GM19193 (cell line): Measurements from ENCODE around the gene SUMF2.

Experiments used
- POLR2A ChIP-seq: IDR thresholded peaks from 4 replicates; pipeline ENCODE4 v1.6.1; 2011; ENCODE audit not compliant: insufficient read depth, insufficient read length; ENCODE audit errors: extremely low read depth

Gene SUMF2

DNA sequence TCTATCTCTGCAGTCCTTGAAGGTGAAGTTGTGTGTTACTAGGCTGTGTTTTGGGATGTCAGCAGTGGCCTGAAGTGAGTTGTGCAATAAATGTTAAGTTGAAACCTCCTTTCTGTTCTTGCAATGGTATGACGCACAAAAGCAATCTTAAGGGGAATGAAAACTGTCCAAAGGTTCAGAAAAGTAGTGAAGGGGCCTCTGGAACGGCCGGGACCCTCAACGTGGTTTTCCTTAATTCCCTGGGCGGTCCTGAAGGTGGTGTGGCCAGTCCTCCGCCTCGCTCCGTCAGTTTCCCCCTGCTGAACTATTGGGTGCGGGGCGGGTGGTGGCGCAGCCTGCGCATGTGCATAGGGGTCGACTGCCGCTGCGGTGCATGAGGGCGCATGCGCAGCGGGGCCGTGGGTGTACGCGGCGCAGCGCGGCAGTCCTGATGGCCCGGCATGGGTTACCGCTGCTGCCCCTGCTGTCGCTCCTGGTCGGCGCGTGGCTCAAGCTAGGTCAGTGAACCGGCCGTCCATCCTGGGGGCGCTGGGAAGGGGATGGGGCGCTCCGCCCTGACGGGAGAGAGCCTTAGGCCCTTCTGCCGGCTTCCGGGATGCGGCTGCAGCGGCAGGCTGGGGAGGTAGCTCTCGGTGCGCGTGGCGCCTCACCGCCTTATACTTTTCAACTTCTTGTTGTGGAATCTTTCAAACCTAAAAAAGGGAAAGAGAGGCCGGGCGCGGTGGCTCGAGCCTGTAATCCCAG, at the start of gene SUMF2:
SUMF2 (plus strand) TSS at position 405 of the 744 bp plus-strand sequence; CDS start at position 431, 26 bp downstream.
- TF ChIP-seq POLR2A, result peak; percentile 95

DNA sequence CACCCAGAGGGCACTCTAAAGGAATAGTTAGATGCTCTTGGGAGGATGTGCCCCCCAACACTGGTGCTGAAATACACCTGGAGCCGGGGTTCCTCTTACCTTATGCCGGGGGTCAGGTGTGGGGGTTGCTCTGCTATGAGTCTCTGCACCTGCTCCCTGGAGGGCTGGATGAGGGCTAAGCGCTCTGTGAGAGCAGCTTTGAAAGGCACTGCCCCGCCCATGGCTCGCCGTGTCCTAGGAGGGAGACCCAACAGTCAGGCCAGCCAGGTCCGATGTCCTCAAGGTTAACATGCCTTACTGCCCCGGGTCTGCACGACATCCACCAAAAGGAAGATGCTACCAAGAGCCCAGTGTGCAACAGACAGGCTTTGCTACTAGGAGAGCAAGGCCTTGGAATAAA, 44.6 kb upstream of the SUMF2 start:
- no peak for TF ChIP-seq POLR2A

DNA sequence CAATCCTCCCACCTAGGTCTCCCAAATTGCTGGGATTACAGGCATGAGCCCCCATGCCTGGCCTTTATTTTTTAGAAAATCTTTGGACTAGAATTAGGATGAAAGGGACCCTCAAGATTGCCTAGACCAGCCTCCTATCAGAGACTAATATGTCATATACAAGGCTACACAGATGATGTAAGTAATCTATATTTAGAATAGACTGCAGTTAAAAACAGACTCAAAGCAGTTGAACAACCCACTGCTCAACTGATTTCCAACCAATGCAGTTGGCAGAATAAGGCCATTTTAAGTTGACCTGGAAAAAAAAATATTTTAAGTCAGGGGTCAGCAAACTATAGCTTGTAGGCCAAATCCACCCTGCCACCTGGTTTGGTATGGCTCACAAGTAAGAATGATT, 40.6 kb upstream of the SUMF2 start:
- no peak for TF ChIP-seq POLR2A

DNA sequence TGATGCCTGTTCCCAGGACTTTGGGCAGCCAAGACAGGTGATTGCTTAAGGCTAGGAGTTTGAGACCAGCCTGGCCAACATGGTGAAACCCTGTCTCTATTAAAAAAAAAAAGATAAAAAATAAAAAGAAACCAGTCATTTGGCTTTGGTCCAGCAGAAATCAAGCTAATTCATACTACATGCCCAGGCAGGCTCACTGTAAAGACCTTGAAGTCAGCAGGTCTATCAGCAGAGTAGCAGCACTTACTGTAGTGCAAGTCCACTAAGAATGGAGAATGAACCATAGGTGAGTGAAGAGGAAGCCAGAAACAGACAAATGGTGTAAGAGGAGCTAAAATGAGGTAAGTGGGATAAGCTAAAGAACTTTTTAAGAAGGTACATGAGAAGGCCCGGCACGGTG, 37.5 kb upstream of the SUMF2 start:
- TF ChIP-seq POLR2A, result no peak

DNA sequence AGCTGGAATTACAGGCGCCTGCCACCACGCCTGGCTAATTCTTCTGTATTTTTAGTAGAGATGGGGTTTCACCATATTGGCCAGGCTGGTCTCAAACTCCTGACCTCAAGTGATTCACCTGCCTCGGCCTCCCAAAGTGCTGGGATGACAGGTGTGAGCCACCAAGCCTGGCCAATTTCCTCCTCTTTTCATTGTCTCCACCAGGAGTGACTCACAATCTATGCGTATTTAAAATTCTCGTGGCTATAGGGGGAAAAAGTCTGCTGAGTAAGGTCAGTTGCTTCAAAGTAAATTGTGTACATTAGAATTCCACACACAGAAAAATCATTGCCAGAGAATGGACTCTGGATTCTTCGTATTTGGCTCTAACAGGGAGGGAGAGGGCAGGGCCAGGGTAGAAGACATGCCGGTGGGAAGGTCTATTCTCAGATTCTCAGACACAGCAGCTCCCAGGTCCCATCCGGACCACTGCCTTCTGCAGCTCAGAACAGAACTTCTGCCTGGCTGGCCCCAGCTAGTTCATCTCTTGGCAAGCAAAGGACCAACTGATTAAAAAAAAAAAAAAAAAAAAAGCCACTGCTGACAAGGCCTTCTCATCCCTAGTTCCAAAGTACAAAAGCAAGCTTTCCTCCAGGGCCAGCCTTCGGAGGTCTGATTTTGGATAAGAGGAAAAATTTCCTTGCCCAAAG, 35.0 kb upstream of the SUMF2 start:
- no peak for TF ChIP-seq POLR2A

DNA sequence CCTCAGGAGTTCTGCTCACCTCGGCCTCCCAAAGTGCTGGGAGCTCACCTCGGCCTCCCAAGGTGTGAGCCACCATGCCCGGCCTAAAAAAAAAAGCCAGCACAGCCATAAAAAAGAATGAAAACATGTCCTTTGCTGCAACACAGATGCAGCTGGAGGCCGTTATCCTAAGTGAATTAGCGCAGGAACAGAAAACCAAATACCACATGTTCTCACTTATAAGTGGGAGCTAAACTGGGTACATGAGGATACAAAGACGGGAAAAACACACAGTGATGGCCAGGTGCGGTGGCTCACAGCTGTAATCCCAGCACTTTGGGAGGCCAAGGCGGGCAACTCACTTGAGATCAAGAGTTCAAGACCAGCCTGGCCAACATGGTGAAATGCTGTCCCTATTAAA, 33.7 kb upstream of the SUMF2 start:
- TF ChIP-seq POLR2A, result no peak

DNA sequence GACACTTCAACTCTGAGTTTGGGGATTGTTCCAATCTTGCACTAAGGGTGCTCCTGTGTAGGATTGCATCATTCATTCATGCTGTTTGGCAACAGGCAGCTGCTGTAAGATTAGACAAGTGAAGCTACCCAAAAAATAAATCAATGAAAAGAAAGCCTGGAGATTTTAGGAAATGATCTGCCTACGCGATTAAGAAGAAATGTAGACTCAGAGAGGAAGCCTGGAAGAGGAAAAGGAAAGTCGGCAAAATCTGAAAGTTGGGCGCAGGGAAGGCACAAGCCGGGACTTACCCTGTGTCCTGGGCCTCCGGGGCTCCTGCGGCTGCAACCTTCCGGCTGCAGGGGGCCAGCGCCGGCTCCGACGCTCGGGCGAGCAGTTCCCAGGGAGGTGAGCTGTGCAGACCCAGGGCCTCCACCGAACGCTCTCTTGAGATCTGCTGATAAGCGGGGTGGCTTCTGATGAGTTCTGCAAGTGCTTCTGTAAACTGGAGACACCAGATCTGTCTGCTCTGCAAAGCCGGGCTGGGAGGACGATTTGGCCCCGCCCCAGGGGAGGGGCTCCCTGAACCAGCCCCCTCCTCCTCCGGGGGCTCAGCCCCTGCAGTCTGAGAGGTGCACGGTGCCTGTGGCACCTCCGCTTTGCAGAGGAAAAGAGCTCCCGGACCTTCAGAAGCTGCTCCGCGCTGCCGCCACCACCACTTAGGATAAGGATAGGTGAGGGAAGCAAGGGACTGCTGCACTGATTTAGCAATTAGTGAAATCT, 30.2 kb upstream of the SUMF2 start:
- peak; percentile 52 for TF ChIP-seq POLR2A

DNA sequence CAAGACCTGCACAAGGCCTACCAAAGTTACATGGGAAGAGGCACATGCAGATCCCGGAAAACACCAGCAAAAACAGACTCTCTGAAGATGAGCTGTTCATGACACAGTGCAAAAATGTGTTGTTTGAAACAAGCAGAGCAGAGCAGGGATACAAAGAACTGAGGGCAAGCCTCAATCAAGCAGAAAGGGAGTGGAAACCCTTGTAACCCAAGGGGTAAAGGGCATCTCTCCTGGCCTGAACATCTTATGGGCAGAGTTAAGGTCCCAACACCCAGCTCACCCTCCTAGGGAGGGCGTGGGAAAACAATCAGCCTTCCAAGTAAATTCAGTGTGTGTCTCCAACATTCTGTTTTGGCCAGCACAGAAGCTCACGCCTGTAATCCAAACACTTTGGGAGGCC, 23.4 kb upstream of the SUMF2 start:
- TF ChIP-seq POLR2A, result no peak

DNA sequence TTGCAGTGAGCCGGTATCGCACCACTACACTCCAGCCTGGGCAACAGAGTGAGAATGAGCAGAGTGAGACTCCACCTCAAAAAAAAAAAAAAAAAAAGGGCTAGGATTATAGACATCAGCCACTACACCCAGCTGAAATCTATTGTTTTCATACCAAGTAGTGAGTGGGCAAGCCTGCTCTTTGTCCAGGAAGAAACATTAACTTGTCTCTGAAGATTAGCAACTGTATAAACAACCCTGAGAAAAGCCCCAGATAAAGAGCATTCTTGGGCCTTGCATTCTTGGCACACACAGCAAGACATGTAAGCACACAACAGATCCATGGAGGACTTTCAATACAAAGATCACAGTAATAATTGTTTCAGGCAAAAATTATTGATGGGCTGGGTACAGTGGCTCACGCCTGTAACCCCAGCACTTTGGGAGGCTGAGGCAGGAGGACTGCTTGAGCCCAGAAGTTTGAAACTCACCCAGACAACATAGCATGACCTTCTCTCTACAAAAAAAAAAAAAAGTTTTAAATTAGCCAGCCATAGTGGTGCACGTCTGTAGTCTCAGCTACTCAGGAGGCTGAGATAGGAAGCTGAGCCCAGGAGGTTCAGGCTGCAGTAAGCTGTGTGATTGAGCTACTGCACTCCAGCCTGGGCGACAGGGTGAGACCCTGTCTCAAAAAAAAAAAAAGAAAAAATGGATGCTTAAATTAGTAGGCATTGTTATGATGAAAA, 17.2 kb upstream of the SUMF2 start:
- no peak for TF ChIP-seq POLR2A

DNA sequence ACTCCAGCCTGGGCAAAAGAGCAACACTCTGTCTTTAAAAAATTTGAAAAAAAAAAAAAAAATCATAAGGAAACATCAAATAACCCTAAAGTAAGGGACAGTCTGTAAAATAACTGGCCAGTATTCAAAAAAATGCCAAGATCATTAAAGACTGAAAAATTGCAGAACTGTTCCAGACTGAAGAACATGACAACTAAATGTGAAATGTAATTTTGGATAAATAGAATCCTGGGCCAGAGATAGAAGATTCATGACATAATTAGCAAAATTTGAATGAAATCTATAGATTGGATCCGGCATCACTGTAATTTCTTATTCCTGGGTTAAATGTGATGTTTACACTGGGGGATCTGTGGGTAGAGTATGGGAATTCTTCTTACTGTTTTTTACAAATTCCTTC, 15.8 kb upstream of the SUMF2 start:
- no peak for TF ChIP-seq POLR2A

DNA sequence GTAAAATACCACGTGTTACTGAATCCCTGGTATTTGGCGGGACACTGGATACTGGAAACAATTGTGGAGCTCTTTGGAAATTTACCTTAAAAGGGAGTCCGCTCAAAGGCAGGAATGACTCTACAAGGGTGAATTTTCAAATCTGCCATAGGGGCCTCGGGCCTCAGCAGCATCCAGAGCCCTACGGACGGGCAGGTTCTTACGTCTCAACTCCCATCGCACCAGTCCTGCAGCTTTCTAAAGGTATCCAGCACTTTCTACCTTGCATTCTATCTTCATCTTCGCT, 13.1 kb upstream of the SUMF2 start:
- TF ChIP-seq POLR2A, result no peak

DNA sequence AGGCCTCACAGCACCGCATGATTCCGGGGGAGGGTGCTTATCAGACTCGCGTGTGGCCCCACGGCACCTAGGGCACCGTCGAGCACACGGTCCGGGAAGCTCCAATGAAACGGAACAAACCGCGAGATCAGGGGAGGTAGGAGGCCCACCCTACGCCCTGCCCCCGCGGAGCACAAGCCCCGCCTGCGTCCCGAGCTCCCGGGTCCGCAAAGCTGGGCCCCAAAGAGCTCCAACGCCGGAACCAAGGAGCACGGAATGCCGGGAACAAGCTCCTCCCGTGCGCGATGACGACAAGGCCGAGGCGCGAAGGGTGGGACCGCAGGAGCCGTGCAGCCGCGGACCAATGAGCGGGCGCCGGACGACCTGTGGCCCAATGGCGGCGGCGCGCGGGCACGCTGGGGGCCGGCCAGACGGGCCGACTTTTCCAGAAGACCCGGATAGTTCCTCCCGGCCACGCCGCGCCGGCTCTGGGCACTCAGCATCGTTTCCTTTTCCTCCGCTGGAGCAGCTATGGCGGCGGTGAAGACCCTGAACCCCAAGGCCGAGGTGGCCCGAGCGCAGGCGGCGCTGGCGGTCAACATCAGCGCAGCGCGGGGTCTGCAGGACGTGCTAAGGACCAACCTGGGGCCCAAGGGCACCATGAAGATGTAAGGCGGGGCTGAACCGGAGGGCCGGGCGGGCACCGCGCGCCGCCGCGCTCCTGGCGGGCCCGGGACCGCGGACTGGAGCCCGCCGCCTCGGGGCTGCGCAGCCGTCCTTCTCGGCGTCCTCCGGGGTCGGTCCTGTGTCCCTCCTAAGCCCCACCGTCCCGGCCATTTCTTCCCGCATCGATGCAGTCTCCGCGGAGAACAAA, 12.5 kb upstream of the SUMF2 start, which contains the start of the genes CCT6A and PSPH:
CCT6A (plus strand) TSS at position 427 of the 853 bp plus-strand sequence; CDS start at position 511, 84 bp downstream.
PSPH (minus strand) TSS at position 106 of the 853 bp plus-strand sequence. CDS start 30,232 bp downstream, outside the sequence.
- TF ChIP-seq POLR2A, result peak; percentile 86

DNA sequence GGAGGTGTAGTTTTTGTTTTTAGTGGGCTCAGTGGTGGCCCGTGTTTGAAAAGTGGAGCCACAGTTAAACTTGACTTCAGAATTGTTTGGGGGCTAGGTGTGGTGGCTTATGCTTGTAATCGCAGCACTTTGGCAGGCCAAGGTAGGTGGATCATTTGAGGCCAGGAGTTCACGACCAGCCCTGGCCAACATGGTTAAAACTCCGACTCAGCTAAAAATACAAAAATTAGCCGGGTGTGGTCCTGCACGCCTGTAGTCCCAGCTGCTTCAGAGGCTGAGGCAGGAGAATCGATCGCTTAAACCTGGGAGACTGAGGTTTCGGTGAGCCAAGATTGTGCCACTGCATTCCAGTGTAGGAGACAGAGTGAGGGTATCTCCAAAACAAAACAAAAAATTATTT, 10.7 kb upstream of the SUMF2 start:
- TF ChIP-seq POLR2A, result no peak

DNA sequence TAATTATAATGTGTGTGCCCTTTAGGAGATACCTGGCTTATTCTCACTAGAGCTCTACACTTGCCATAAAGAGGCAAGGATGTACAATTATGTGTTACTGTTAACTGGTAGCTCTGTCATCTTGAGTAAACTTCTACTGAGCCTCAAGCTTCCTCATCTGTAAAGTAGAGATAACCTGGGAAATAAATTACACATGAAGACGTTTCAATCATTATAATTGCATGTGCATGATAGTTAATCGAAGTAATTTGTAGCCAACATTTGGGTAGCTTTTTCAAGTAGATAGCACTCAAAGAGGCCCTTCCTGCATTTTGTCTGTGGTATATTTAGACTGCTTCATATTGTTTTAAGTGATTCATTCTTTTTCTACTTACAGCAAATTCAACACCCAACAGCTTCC, 10.1 kb upstream of the SUMF2 start:
- no peak for TF ChIP-seq POLR2A
